KMS-11 (cell line): ENCODE results near the gene PCGF6.

ENCODE experiments used
- H2AFZ ChIP-seq: fragments of 200-600 bp; sonication (generic); 2 replicates; pipeline ENCODE4 v1.6.1; 2016; ENCODE audit warnings: antibody characterized with exemption, mixed run types, low read depth
- H3K27ac ChIP-seq: fragments of 200-600 bp; sonication (generic); 2 replicates; pipeline ENCODE4 v1.6.1; 2016; ENCODE audit warnings: mild to moderate bottlenecking, mixed run types
- H3K27me3 ChIP-seq: fragments of 200-600 bp; sonication (generic); 2 replicates; pipeline ENCODE4 v1.6.1; 2017; ENCODE audit warnings: mild to moderate bottlenecking, low read depth, mixed run types, moderate library complexity; ENCODE audit not compliant: insufficient read depth
- H3K36me3 ChIP-seq: fragments of 200-600 bp; sonication (generic); 2 replicates; pipeline ENCODE4 v1.6.1; 2017; ENCODE audit warnings: mild to moderate bottlenecking, mixed run types; ENCODE audit not compliant: insufficient read depth
- H3K4me1 ChIP-seq: fragments of 200-600 bp; sonication (generic); 2 replicates; pipeline ENCODE4 v1.6.1; 2016; ENCODE audit warnings: mild to moderate bottlenecking, low read depth, mixed run types; ENCODE audit not compliant: poor library complexity, severe bottlenecking
- H3K4me2 ChIP-seq: fragments of 200-600 bp; sonication (generic); 2 replicates; pipeline ENCODE4 v1.7.0; 2016; ENCODE audit warnings: mild to moderate bottlenecking, mixed run types
- H3K4me3 ChIP-seq: fragments of 200-600 bp; sonication (generic); IDR thresholded peaks from 2 replicates; pipeline ENCODE4 v1.6.1; 2017; ENCODE audit warnings: low read depth, low read length, mixed read lengths; ENCODE audit not compliant: insufficient read depth
- H3K79me2 ChIP-seq: fragments of 200-600 bp; sonication (generic); 2 replicates; pipeline ENCODE4 v1.6.1; 2016; ENCODE audit warnings: low read depth, mixed run types; ENCODE audit not compliant: insufficient read depth
- H3K9ac ChIP-seq: fragments of 200-600 bp; sonication (generic); 2 replicates; pipeline ENCODE4 v1.6.1; 2016; ENCODE audit warnings: mild to moderate bottlenecking, mixed run types
- H4K20me1 ChIP-seq: fragments of 200-600 bp; sonication (generic); 2 replicates; pipeline ENCODE4 v1.6.1; 2016; ENCODE audit warnings: mild to moderate bottlenecking, mixed run types; ENCODE audit not compliant: insufficient read depth
- CTCF ChIP-seq: fragments of 200-600 bp; sonication (generic); conservative IDR thresholded peaks from 2 replicates; pipeline ENCODE4 v1.6.1; 2017; ENCODE audit warnings: low read depth, mild to moderate bottlenecking, antibody characterized with exemption, low read length, moderate library complexity, mixed read lengths

Gene PCGF6

GRCh38 chr10:103350517-103351260 lies at the start of gene PCGF6:
Gene PCGF6 (minus strand): TSS chr10:103351140. CDS start chr10:103351066, 74 bp downstream.
- Histone ChIP-seq H3K79me2 (peaks cover 14% of the 10 kb centered on the region), H3K27ac (peak within 1 kb of the TSS; percentile 62), H3K36me3 (peaks cover 5% of the 10 kb centered on the region; the same call in 1 of the 2 replicates), H3K27me3 (no peaks in the 10 kb centered on the region), H3K4me2 (peak within 1 kb of the TSS; percentile 87), H3K4me1 (peaks cover 11% of the 10 kb centered on the region), H3K9ac (peak within 1 kb of the TSS; percentile 72; the same call in 1 of the 2 replicates), H2AFZ (peak within 1 kb of the TSS; percentile 100), H4K20me1 (no peaks in the 10 kb centered on the region), H3K4me3 (no peak within 1 kb of the TSS)
- TF ChIP-seq CTCF = no peak

GRCh38 chr10:103397191-103397825 lies 46.4 kb upstream of the PCGF6 start:
- peaks cover 3% of the 10 kb centered on the region; the same call in 1 of the 2 replicates for H3K36me3 ChIP-seq
- TF ChIP-seq CTCF = no peak
- H3K27ac ChIP-seq = peak overlapping the region; percentile 41; the same call in 1 of the 2 replicates
- no peaks in the 10 kb centered on the region for H4K20me1 ChIP-seq
- no peaks in the 10 kb centered on the region for H3K27me3 ChIP-seq
- peak overlapping the region; percentile 81; the same call in 1 of the 2 replicates for H3K9ac ChIP-seq
- peaks cover 42% of the 10 kb centered on the region for H3K4me1 ChIP-seq
- no peak overlapping the region for H3K4me3 ChIP-seq
- peak overlapping the region; percentile 77 for H3K4me2 ChIP-seq
- 0 out of 2 replicates have a peak overlapping the region, but pooled peaks have one; percentile 66 for H2AFZ ChIP-seq
- peaks cover 65% of the 10 kb centered on the region for H3K79me2 ChIP-seq

- Histone ChIP-seq H2AFZ (peak overlapping the region; percentile 66), H3K27ac (peak overlapping the region; percentile 41), H4K20me1 (no peaks in the 10 kb centered on the region), H3K79me2 (peaks cover 65% of the 10 kb centered on the region), H3K4me1 (peaks cover 42% of the 10 kb centered on the region), H3K27me3 (no peaks in the 10 kb centered on the region), H3K36me3 (no peaks in the 10 kb centered on the region; the same call in 1 of the 2 replicates), H3K4me2 (peak overlapping the region; percentile 77), H3K4me3 (no peak overlapping the region), H3K9ac (peak overlapping the region; percentile 81; the same call in 1 of the 2 replicates)
- no peak for TF ChIP-seq CTCF
These were observed 45.8 kb upstream of the PCGF6 start for GRCh38 chr10:103396789-103397087.

- no peak for TF ChIP-seq CTCF
- peaks cover 42% of the 10 kb centered on the region for H3K4me1 ChIP-seq
- no peaks in the 10 kb centered on the region for H4K20me1 ChIP-seq
- H3K9ac ChIP-seq = peak within 1 kb of the TSS; percentile 81
- H3K27me3 ChIP-seq = no peaks in the 10 kb centered on the region
- H3K4me3 ChIP-seq = no peak within 1 kb of the TSS
- H2AFZ ChIP-seq = peak within 1 kb of the TSS; percentile 66
- H3K27ac ChIP-seq = peak within 1 kb of the TSS; percentile 68
- H3K36me3 ChIP-seq = no peaks in the 10 kb centered on the region; the same call in 1 of the 2 replicates
- peaks cover 68% of the 10 kb centered on the region for H3K79me2 ChIP-seq
- H3K4me2 ChIP-seq = peak within 1 kb of the TSS; percentile 94
These were observed 45.3 kb upstream of the PCGF6 start, which contains the start of the genes ATP5MK and PDCD11 for GRCh38 chr10:103396067-103396788. Gene ATP5MK (minus strand): TSS chr10:103396475. CDS start chr10:103392457, 4,018 bp downstream. Gene PDCD11 (plus strand): TSS chr10:103396626. CDS start chr10:103398427, 1,801 bp downstream.
